Measurements from ENCODE around the gene TC2N. TPM values are rescaled to one million over a fixed set of nuclear protein-coding genes. Genes with fewer than 3 reads are reported as not detected.

The TC2N gene
- total RNA-seq (10 to 100 TPM in 3 of 9 donors, 1 to 10 TPM in 5, under 1 TPM in 1; 0.89 to 28.4 (median 5.2) TPM), polyA plus RNA-seq (1 to 10 TPM; 1.9 to 3.8 (median 3.7) TPM)
- long read RNA-seq, donor 1: 0 reads
- long read RNA-seq, donor 2: 0 reads
- long read RNA-seq, donor 3, partial matches to known transcripts: 0 of 1 reads
- long read RNA-seq, donor 3, other reads (novel, unspliced or antisense): 0 of 1 reads
- long read RNA-seq, donor 4: 0 reads
- long read RNA-seq, donor 5, full-length matches to known transcripts: 2 of 3 reads
- long read RNA-seq, donor 5, partial matches to known transcripts: 1 of 3 reads
- long read RNA-seq, donor 5, other reads (novel, unspliced or antisense): 0 of 3 reads
- long read RNA-seq, donor 6, full-length matches to known transcripts: 1 of 4 reads
- long read RNA-seq, donor 6, partial matches to known transcripts: 0 of 4 reads
- long read RNA-seq, donor 6, other reads (novel, unspliced or antisense): 3 of 4 reads
- long read RNA-seq, donor 7: 0 reads
- long read RNA-seq, donor 8: 0 reads
- long read RNA-seq, donor 9: 0 reads
- long read RNA-seq, donor 10: 0 reads

- Histone ChIP-seq H3K36me3 (replicated peaks in 1 of 2) (no peaks in the 10 kb centered on the region), H3K9me3 (replicated peaks in 1 of 3) (no peaks in the 10 kb centered on the region), H3K27me3 (no peaks in the 10 kb centered on the region), H3K4me1 (replicated peaks in 1 of 2) (no peaks in the 10 kb centered on the region), H3K4me3 (no peak within 1 kb of the TSS), H3K27ac (no peak within 1 kb of the TSS)
- TF ChIP-seq POLR2A (IDR thresholded peaks at IDR 0.05) (no peak), CTCF (IDR thresholded peaks at IDR 0.05) (no peak)
- WGBS, 4 donors: 80 to 86% (median 84%) methylated on average over 9 to 10 of the region's 10 CpGs
- no peak for DNase-seq
- intact Hi-C loops (cut with DNase I): no loop called here
Observed at GRCh38 chr14:91867316-91867988, at the start of gene TC2N. TC2N (minus strand) TSS chr14:91867536; CDS start chr14:91813769, 53,767 bp downstream.

- Histone ChIP-seq H3K4me3 (no peak overlapping the region), H3K4me1 (replicated peaks in 1 of 2) (peaks cover 0 to 5% of the 10 kb centered on the region in 2 donors), H3K27me3 (no peaks in the 10 kb centered on the region), H3K9me3 (replicated peaks in 1 of 3) (no peaks in the 10 kb centered on the region), H3K27ac (no peak overlapping the region), H3K36me3 (replicated peaks in 1 of 2) (no peaks in the 10 kb centered on the region)
- no peak for TF ChIP-seq CTCF (IDR thresholded peaks at IDR 0.05)
- no peak for TF ChIP-seq POLR2A (IDR thresholded peaks at IDR 0.05)
- intact Hi-C loops (cut with DNase I): loop anchor here (5.0 kb wide), 2 partner anchors 45 to 260 kb away; no protein-coding TSS in a partner anchor
- no peak for DNase-seq
- WGBS, 4 donors: 63 to 73% (median 64%) methylated on average over 5 of the region's 5 CpGs
Observed at GRCh38 chr14:91912035-91912434, 44.7 kb upstream of the TC2N start.

GRCh38 chr14:91911474-91912032 lies 44.2 kb upstream of the TC2N start:
- H3K4me3 ChIP-seq: no peak overlapping the region
- DNase-seq: peak in 2 of 7 donors; percentile 35 to 38
- peaks cover 0 to 5% of the 10 kb centered on the region in 2 donors for H3K4me1 ChIP-seq (replicated peaks in 1 of 2)
- H3K9me3 ChIP-seq (replicated peaks in 1 of 3): no peaks in the 10 kb centered on the region
- H3K36me3 ChIP-seq (replicated peaks in 1 of 2): no peaks in the 10 kb centered on the region
- H3K27me3 ChIP-seq: no peaks in the 10 kb centered on the region
- peak in 5 of 6 experiments; percentile 17 to 56 (median 42) for TF ChIP-seq CTCF (IDR thresholded peaks at IDR 0.05)
- TF ChIP-seq POLR2A (IDR thresholded peaks at IDR 0.05): no peak
- 24 to 42% (median 36%) methylated on average over 7 to 9 of the region's 9 CpGs for WGBS, 4 donors
- no peak overlapping the region for H3K27ac ChIP-seq
- intact Hi-C loops (cut with DNase I): loop anchor here (5.0 kb wide), 2 partner anchors 46 to 259 kb away; no protein-coding TSS in a partner anchor

- Histone ChIP-seq H3K27ac (no peak overlapping the region), H3K27me3 (no peaks in the 10 kb centered on the region), H3K9me3 (replicated peaks in 1 of 3) (no peaks in the 10 kb centered on the region), H3K4me3 (no peak overlapping the region), H3K4me1 (replicated peaks in 1 of 2) (peaks cover 0 to 5% of the 10 kb centered on the region in 2 donors), H3K36me3 (replicated peaks in 1 of 2) (no peaks in the 10 kb centered on the region)
- 81 to 89% (median 86%) methylated on average over 9 of the region's 9 CpGs for WGBS, 4 donors
- TF ChIP-seq POLR2A (IDR thresholded peaks at IDR 0.05): no peak
- no peak for TF ChIP-seq CTCF (IDR thresholded peaks at IDR 0.05)
- intact Hi-C loops (cut with DNase I): loop anchor here (5.0 kb wide), 2 partner anchors 47 to 258 kb away; no protein-coding TSS in a partner anchor
- no peak for DNase-seq
Observed at GRCh38 chr14:91910196-91910595, 42.9 kb upstream of the TC2N start.

Data from adrenal gland (tissue), 19 donors.